ENCODE measurements around the gene FTL. TPM values are rescaled to one million over a fixed set of nuclear protein-coding genes. Genes with fewer than 3 reads are reported as not detected.

Gene FTL
- total and polyA plus RNA-seq, 4 donors, result 2,528 to 16,395 (median 12,201) TPM

DNA sequence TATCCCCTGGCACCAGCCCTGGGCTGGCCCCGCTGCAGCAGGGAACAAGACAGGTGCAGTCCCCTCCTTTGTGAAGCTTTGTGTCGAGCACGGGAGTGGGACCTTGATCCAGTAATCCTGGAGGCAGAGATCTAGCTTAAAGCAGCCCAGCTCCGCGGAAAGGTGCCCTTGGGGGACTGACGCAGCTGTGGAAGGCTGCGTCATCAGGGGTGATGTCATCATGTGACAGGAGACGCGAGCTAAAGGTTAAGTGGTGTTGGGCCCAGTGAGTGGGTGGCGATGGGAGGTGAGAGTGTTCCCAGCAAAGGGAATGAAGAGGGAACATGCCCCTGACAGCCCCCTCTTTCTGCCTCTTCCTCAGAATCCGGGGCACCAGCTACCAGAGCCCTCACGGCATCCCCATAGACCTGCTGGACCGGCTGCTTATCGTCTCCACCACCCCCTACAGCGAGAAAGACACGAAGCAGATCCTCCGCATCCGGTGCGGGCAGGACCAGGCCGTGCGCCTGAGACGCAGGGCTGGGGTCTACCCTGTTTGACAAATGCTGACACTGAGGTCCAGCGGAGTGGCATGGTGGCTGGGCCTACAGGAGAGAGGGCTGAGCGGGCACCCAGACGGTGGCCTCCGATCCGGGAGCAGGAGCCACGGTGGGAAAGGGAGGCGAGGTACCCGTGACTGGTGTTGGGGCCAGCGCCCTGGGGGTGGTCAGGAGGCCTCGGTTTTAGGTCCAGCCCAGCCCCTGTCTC is 49.2 kb downstream of the FTL start:
- WGBS, result 97% methylated on average over 32 of the region's 32 CpGs
- H3K36me3 ChIP-seq (ENCODE audit: control insufficient read depth in 4 of 4, insufficient read depth in 3 of 4, low read depth in 1 of 4, low read length in 3 of 4), result peaks cover 4 to 45% (median 12%) of the 10 kb centered on the region in 4 donors
- H3K9me3 ChIP-seq (ENCODE audit: control insufficient read depth in 4 of 4, low read length in 3 of 4), result no peaks in the 10 kb centered on the region
- TF ChIP-seq FOXA1 (IDR thresholded peaks at IDR 0.05) (no peak), RAD21 (IDR thresholded peaks at IDR 0.05) (no peak), NR2F2 (IDR thresholded peaks at IDR 0.05) (no peak), YY1 (IDR thresholded peaks at IDR 0.05) (no peak), FOXA2 (IDR thresholded peaks at IDR 0.05) (no peak)
- TF ChIP-seq, protein P1, sequence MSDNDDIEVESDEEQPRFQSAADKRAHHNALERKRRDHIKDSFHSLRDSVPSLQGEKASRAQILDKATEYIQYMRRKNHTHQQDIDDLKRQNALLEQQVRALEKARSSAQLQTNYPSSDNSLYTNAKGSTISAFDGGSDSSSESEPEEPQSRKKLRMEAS (IDR thresholded peaks at IDR 0.05), result no peak
- TF ChIP-seq, protein P2, sequence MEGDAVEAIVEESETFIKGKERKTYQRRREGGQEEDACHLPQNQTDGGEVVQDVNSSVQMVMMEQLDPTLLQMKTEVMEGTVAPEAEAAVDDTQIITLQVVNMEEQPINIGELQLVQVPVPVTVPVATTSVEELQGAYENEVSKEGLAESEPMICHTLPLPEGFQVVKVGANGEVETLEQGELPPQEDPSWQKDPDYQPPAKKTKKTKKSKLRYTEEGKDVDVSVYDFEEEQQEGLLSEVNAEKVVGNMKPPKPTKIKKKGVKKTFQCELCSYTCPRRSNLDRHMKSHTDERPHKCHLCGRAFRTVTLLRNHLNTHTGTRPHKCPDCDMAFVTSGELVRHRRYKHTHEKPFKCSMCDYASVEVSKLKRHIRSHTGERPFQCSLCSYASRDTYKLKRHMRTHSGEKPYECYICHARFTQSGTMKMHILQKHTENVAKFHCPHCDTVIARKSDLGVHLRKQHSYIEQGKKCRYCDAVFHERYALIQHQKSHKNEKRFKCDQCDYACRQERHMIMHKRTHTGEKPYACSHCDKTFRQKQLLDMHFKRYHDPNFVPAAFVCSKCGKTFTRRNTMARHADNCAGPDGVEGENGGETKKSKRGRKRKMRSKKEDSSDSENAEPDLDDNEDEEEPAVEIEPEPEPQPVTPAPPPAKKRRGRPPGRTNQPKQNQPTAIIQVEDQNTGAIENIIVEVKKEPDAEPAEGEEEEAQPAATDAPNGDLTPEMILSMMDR (IDR thresholded peaks at IDR 0.05; ENCODE audit: low read depth, low read length, missing input control), result no peak
- H3K27ac ChIP-seq (ENCODE audit: low read depth in 1 of 2, low read length in 2 of 2), result no peak overlapping the region
- no peak for DNase-seq (ENCODE audit: low spot score)
- no peak overlapping the region for H3K9ac ChIP-seq (ENCODE audit: low read depth in 1 of 2, low read length in 2 of 2)
- no peaks in the 10 kb centered on the region for H3K27me3 ChIP-seq (ENCODE audit: control insufficient read depth in 4 of 4, insufficient read depth in 4 of 4, low read length in 3 of 4)
- no peak overlapping the region for H3K4me3 ChIP-seq (ENCODE audit: low read depth in 1 of 3, low read length in 3 of 3)
- peaks cover 5 to 19% (median 12%) of the 10 kb centered on the region in 4 donors for H3K4me1 ChIP-seq (ENCODE audit: control insufficient read depth in 4 of 4, insufficient read depth in 4 of 4, low read length in 3 of 4)

DNA sequence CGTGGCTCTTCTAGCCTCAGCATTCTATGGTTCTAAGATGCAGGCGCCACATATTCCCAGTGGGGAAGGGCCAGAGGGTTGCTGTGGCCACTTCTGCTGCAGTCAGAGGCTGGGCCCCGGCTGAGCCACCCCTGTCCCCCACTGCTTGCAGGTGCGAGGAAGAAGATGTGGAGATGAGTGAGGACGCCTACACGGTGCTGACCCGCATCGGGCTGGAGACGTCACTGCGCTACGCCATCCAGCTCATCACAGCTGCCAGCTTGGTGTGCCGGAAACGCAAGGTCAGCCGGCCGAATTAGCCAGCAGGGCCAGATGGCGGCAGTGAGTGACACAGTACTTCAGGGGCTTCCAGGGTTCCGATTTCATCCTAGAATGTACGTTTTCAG is 49.8 kb downstream of the FTL start:
- WGBS, result 96% methylated on average over 18 of the region's 18 CpGs
- Histone ChIP-seq H3K27me3 (ENCODE audit: control insufficient read depth in 4 of 4, insufficient read depth in 4 of 4, low read length in 3 of 4) (no peaks in the 10 kb centered on the region), H3K36me3 (ENCODE audit: control insufficient read depth in 4 of 4, insufficient read depth in 3 of 4, low read depth in 1 of 4, low read length in 3 of 4) (peaks cover 4 to 39% (median 9%) of the 10 kb centered on the region in 4 donors), H3K4me1 (ENCODE audit: control insufficient read depth in 4 of 4, insufficient read depth in 4 of 4, low read length in 3 of 4) (peaks cover 5 to 22% (median 16%) of the 10 kb centered on the region in 4 donors), H3K27ac (ENCODE audit: low read depth in 1 of 2, low read length in 2 of 2) (no peak overlapping the region), H3K9me3 (ENCODE audit: control insufficient read depth in 4 of 4, low read length in 3 of 4) (no peaks in the 10 kb centered on the region), H3K9ac (ENCODE audit: low read depth in 1 of 2, low read length in 2 of 2) (no peak overlapping the region), H3K4me3 (ENCODE audit: low read depth in 1 of 3, low read length in 3 of 3) (no peak overlapping the region)
- TF ChIP-seq JUND (IDR thresholded peaks at IDR 0.05), result no peak
- no peak for TF ChIP-seq HNF4A (conservative IDR thresholded peaks at IDR 0.05)
- no peak for TF ChIP-seq FOXA1 (IDR thresholded peaks at IDR 0.05)
- no peak for TF ChIP-seq SP1 (IDR thresholded peaks at IDR 0.05)
- no peak for TF ChIP-seq TAF1 (conservative IDR thresholded peaks at IDR 0.05)
- no peak for TF ChIP-seq FOXA2 (IDR thresholded peaks at IDR 0.05)
- TF ChIP-seq, protein P3, sequence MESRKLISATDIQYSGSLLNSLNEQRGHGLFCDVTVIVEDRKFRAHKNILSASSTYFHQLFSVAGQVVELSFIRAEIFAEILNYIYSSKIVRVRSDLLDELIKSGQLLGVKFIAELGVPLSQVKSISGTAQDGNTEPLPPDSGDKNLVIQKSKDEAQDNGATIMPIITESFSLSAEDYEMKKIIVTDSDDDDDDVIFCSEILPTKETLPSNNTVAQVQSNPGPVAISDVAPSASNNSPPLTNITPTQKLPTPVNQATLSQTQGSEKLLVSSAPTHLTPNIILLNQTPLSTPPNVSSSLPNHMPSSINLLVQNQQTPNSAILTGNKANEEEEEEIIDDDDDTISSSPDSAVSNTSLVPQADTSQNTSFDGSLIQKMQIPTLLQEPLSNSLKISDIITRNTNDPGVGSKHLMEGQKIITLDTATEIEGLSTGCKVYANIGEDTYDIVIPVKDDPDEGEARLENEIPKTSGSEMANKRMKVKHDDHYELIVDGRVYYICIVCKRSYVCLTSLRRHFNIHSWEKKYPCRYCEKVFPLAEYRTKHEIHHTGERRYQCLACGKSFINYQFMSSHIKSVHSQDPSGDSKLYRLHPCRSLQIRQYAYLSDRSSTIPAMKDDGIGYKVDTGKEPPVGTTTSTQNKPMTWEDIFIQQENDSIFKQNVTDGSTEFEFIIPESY (IDR thresholded peaks at IDR 0.05), result no peak
- TF ChIP-seq, protein P1 (IDR thresholded peaks at IDR 0.05), result no peak
- no peak for TF ChIP-seq GABPA (IDR thresholded peaks at IDR 0.05 in 1 of 2, conservative IDR thresholded peaks at IDR 0.05 in 1 of 2)
- DNase-seq (ENCODE audit: low spot score), result no peak
